ENCODE results near the gene AHSG. TPM values are rescaled to one million over a fixed set of nuclear protein-coding genes. Genes with fewer than 3 reads are reported as not detected.

AHSG gene
- total RNA-seq, 2 donors from 2014 or later = not detected

GRCh38 chr3:186653984-186654383 is 41.1 kb downstream of the AHSG start:
- Histone ChIP-seq H3K27ac (no peak overlapping the region), H3K4me3 (no peak overlapping the region), H3K27me3 (replicated peaks; ENCODE audit: insufficient read depth) (no peaks in the 10 kb centered on the region), H3K36me3 (no peaks in the 10 kb centered on the region), H3K4me1 (replicated peaks) (no peaks in the 10 kb centered on the region), H3K9me3 (no peaks in the 10 kb centered on the region)
- no peak for DNase-seq (ENCODE audit: low spot score)
- no peak for TF ChIP-seq CTCF (IDR thresholded peaks at IDR 0.05)
- intact Hi-C loops (cut with DNase I) = no loop called here
- WGBS = 46% methylated on average over 6 of the region's 6 CpGs

- DNase-seq (ENCODE audit: low spot score) = no peak
- H3K27me3 ChIP-seq (replicated peaks; ENCODE audit: insufficient read depth) = no peaks in the 10 kb centered on the region
- no peaks in the 10 kb centered on the region for H3K9me3 ChIP-seq
- WGBS = 13% methylated on average over 7 of the region's 7 CpGs
- intact Hi-C loops (cut with DNase I) = no loop called here
- H3K36me3 ChIP-seq = no peaks in the 10 kb centered on the region
- TF ChIP-seq CTCF (IDR thresholded peaks at IDR 0.05) = no peak
- TF ChIP-seq POLR2AphosphoS5 (IDR thresholded peaks at IDR 0.05) = no peak
- no peak for TF ChIP-seq POLR2A (IDR thresholded peaks at IDR 0.05)
- H3K27ac ChIP-seq = no peak overlapping the region
- no peak overlapping the region for H3K4me3 ChIP-seq
- H3K4me1 ChIP-seq (replicated peaks) = no peaks in the 10 kb centered on the region
Measured at GRCh38 chr3:186663361-186664118, 50.7 kb downstream of the AHSG start.

- Histone ChIP-seq H3K4me3 (no peak overlapping the region), H3K27me3 (replicated peaks; ENCODE audit: insufficient read depth) (no peaks in the 10 kb centered on the region), H3K27ac (no peak overlapping the region), H3K4me1 (replicated peaks) (no peaks in the 10 kb centered on the region), H3K9me3 (no peaks in the 10 kb centered on the region), H3K36me3 (no peaks in the 10 kb centered on the region)
- no peak for DNase-seq (ENCODE audit: low spot score)
- intact Hi-C loops (cut with DNase I) = no loop called here
- TF ChIP-seq CTCF (IDR thresholded peaks at IDR 0.05) = no peak
- TF ChIP-seq POLR2A (IDR thresholded peaks at IDR 0.05) = no peak
- no peak for TF ChIP-seq POLR2AphosphoS5 (IDR thresholded peaks at IDR 0.05)
Measured at GRCh38 chr3:186664119-186664495, 51.2 kb downstream of the AHSG start.

GRCh38 chr3:186664506-186664905 is 51.6 kb downstream of the AHSG start:
- intact Hi-C loops (cut with DNase I) = no loop called here
- Histone ChIP-seq H3K4me3 (no peak overlapping the region), H3K27me3 (replicated peaks; ENCODE audit: insufficient read depth) (no peaks in the 10 kb centered on the region), H3K27ac (no peak overlapping the region), H3K36me3 (no peaks in the 10 kb centered on the region), H3K4me1 (replicated peaks) (no peaks in the 10 kb centered on the region), H3K9me3 (no peaks in the 10 kb centered on the region)
- DNase-seq (ENCODE audit: low spot score) = no peak
- TF ChIP-seq POLR2A (IDR thresholded peaks at IDR 0.05) = no peak
- no peak for TF ChIP-seq CTCF (IDR thresholded peaks at IDR 0.05)
- no peak for TF ChIP-seq POLR2AphosphoS5 (IDR thresholded peaks at IDR 0.05)
- WGBS = 51% methylated on average over 4 of the region's 4 CpGs

GRCh38 chr3:186665625-186666188 is 52.8 kb downstream of the AHSG start, which contains the start of gene HRG:
TSS of gene HRG (plus strand) at chr3:186666014. CDS start at chr3:186666032, 18 bp downstream.
- Histone ChIP-seq H3K27ac (no peak within 1 kb of the TSS), H3K36me3 (no peaks in the 10 kb centered on the region), H3K27me3 (replicated peaks; ENCODE audit: insufficient read depth) (no peaks in the 10 kb centered on the region), H3K9me3 (no peaks in the 10 kb centered on the region), H3K4me1 (replicated peaks) (no peaks in the 10 kb centered on the region), H3K4me3 (no peak within 1 kb of the TSS)
- WGBS = 74% methylated on average over 8 of the region's 8 CpGs
- no peak for DNase-seq (ENCODE audit: low spot score)
- TF ChIP-seq CTCF (IDR thresholded peaks at IDR 0.05) (no peak), POLR2AphosphoS5 (IDR thresholded peaks at IDR 0.05) (no peak), POLR2A (IDR thresholded peaks at IDR 0.05) (no peak)
- intact Hi-C loops (cut with DNase I) = no loop called here

All from prostate gland (tissue), 2 donors.